Right atrium auricular region (tissue), 2 donors: Measurements from ENCODE around the gene IL3. TPM values are rescaled to one million over a fixed set of nuclear protein-coding genes. Genes with fewer than 3 reads are reported as not detected.

ENCODE experiments used
- DNase-seq: peaks from one replicate; pipeline ENCODE4 v3.0.0-alpha.2; 2019; ENCODE audit warnings: low spot score
- H3K27ac ChIP-seq, 2 donors: fragments of 200-600 bp; sonication (generic); 1 replicate in 1 of 2; 2 replicates in 1 of 2; pipeline ENCODE4 v1.5.1; 2016 to 2019
- H3K27me3 ChIP-seq, 2 donors: fragments of 200-600 bp; sonication (generic); one replicate each; pipeline versions ENCODE4 v1.5.1 to v1.6.0; 2017 to 2019
- H3K36me3 ChIP-seq: fragments of 200-600 bp; sonication (generic); one replicate; pipeline ENCODE4 v1.5.1; 2016
- H3K4me1 ChIP-seq, 2 donors: fragments of 200-600 bp; sonication (generic); one replicate each; pipeline versions ENCODE4 v1.5.1 to v1.6.0; 2017 to 2019
- H3K4me3 ChIP-seq, 2 donors: fragments of 200-600 bp; sonication (generic); 1 replicate in 1 of 2; 2 replicates in 1 of 2; pipeline ENCODE4 v1.5.1; 2017 to 2019; ENCODE audit warnings: mild to moderate bottlenecking in 1 of 2, moderate library complexity in 1 of 2
- H3K9me3 ChIP-seq, 2 donors: fragments of 200-600 bp; sonication (generic); one replicate each; pipeline ENCODE4 v1.5.1; 2019
- CTCF ChIP-seq, 2 donors: fragments of 200-600 bp; sonication (generic); IDR thresholded peaks; one replicate each; pipeline ENCODE4 v1.5.1; 2019; ENCODE audit warnings: antibody characterized with exemption in 2 of 2
- total RNA-seq, 2 donors: library from RNA; depleted of rRNA; stranded (reverse); fragments of >200 nt; gene quantifications; one replicate each; pipeline ENCODE4 v1.1.0, GENCODE V29; 2016

The IL3 gene
- total RNA-seq, 2 donors from 2014 or later = not detected

DNA sequence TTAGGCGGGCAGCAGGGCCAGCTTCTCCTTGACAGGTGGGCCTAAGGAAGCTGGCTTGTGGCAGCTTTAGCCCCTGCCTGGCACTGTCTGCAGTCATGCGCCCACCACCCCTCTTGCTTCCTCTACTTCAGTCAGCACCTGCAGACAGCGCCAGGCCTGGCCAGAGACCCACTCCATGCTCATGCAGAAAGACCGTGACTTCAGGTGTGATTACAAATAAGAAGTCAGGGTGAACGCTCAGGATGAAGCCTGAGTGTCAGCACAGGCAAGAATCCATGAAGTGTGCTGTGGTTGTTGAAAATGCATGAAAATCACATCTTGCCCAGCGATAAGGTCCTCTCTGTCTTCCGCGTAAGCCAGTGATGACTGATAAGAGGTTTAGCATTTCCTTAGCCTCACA lies 16.5 kb downstream of the IL3 start:
- no peaks in the 10 kb centered on the region for H3K4me1 ChIP-seq
- no peak overlapping the region for H3K27ac ChIP-seq
- no peak for DNase-seq
- H3K27me3 ChIP-seq = no peaks in the 10 kb centered on the region
- no peaks in the 10 kb centered on the region for H3K9me3 ChIP-seq
- no peak for TF ChIP-seq CTCF (IDR thresholded peaks at IDR 0.05)
- H3K4me3 ChIP-seq = no peak overlapping the region
- no peaks in the 10 kb centered on the region for H3K36me3 ChIP-seq

- Histone ChIP-seq H3K4me3 (no peak overlapping the region), H3K4me1 (no peaks in the 10 kb centered on the region), H3K9me3 (no peaks in the 10 kb centered on the region), H3K27ac (no peak overlapping the region), H3K36me3 (no peaks in the 10 kb centered on the region), H3K27me3 (no peaks in the 10 kb centered on the region)
- no peak for DNase-seq
- no peak for TF ChIP-seq CTCF (IDR thresholded peaks at IDR 0.05)
These were observed 18.6 kb downstream of the IL3 start for GRCh38 chr5:132079081-132079480.

DNA sequence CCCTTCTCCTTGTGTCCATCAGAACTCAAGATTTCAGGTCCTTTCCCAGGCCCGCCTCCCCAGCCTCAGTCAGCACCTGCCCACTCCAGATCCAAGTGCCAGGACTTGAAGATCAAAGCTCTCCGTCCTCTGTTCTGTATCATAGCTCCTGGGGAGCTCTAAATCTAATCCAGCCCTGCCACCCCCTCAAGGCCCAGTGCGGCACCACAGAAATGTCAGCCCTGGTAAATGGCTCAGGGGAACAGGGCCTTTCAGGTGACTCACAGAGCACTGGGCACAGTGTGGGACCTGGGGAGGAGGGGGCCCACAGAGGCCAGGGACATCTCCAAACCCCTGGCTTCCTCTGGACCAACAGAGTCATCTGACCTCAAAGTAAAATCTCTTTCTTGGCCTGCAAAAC lies 19.2 kb downstream of the IL3 start:
- H3K36me3 ChIP-seq = no peaks in the 10 kb centered on the region
- H3K4me3 ChIP-seq = no peak overlapping the region
- no peak overlapping the region for H3K27ac ChIP-seq
- no peaks in the 10 kb centered on the region for H3K27me3 ChIP-seq
- DNase-seq = no peak
- no peaks in the 10 kb centered on the region for H3K4me1 ChIP-seq
- TF ChIP-seq CTCF (IDR thresholded peaks at IDR 0.05) = no peak
- no peaks in the 10 kb centered on the region for H3K9me3 ChIP-seq

GRCh38 chr5:132080595-132080994 lies 20.1 kb downstream of the IL3 start:
- no peak for TF ChIP-seq CTCF (IDR thresholded peaks at IDR 0.05)
- no peaks in the 10 kb centered on the region for H3K36me3 ChIP-seq
- no peaks in the 10 kb centered on the region for H3K27me3 ChIP-seq
- peaks cover 0 to 1% of the 10 kb centered on the region in 2 donors for H3K4me1 ChIP-seq
- no peak overlapping the region for H3K27ac ChIP-seq
- no peak for DNase-seq
- no peaks in the 10 kb centered on the region for H3K9me3 ChIP-seq
- H3K4me3 ChIP-seq = no peak overlapping the region

GRCh38 chr5:132081458-132081857 lies 21.0 kb downstream of the IL3 start:
- no peak overlapping the region for H3K4me3 ChIP-seq
- H3K9me3 ChIP-seq = no peaks in the 10 kb centered on the region
- no peak for TF ChIP-seq CTCF (IDR thresholded peaks at IDR 0.05)
- no peak for DNase-seq
- no peaks in the 10 kb centered on the region for H3K27me3 ChIP-seq
- H3K27ac ChIP-seq = no peak overlapping the region
- no peaks in the 10 kb centered on the region for H3K36me3 ChIP-seq
- H3K4me1 ChIP-seq = peaks cover 0 to 10% of the 10 kb centered on the region in 2 donors

- TF ChIP-seq CTCF (IDR thresholded peaks at IDR 0.05) = no peak
- H3K36me3 ChIP-seq = no peaks in the 10 kb centered on the region
- peaks cover 0 to 16% of the 10 kb centered on the region in 2 donors for H3K4me1 ChIP-seq
- H3K4me3 ChIP-seq = no peak overlapping the region
- no peaks in the 10 kb centered on the region for H3K9me3 ChIP-seq
- no peak for DNase-seq
- no peak overlapping the region for H3K27ac ChIP-seq
- H3K27me3 ChIP-seq = no peaks in the 10 kb centered on the region
These were observed 22.0 kb downstream of the IL3 start for GRCh38 chr5:132082329-132083023.
